Memory B cell (primary cell): Measurements from ENCODE around the gene NXF1.
A peak's percentile ranks its signal among the peaks of the same experiment; 100 is the strongest.
"Not testable (repeated sequence)": the region's sequence is repeated elsewhere in the genome, so short reads cannot be mapped to it uniquely, and the experiment has no call there.

Source experiments
- ATAC-seq: fragments of 150-1000 bp; cut with Tn5 transposase; 2 replicates; pipeline ENCODE4 v1.10.0; 2021; ENCODE audit warnings: low read depth, mild to moderate bottlenecking, moderate library complexity
- DNase-seq, 2 donors: peaks; one replicate each; pipeline ENCODE4 v3.0.0; 2022; ENCODE audit warnings: low spot score in 2 of 2
- H3K27ac Mint-ChIP-seq: one replicate; pipeline ENCODE4 v1.8.0; 2022; ENCODE audit warnings: mild to moderate bottlenecking, moderate library complexity, mixed read lengths
- H3K27me3 Mint-ChIP-seq: one replicate; pipeline ENCODE4 v1.8.0; 2022; ENCODE audit warnings: mixed read lengths
- H3K36me3 Mint-ChIP-seq: one replicate; pipeline ENCODE4 v1.8.0; 2022; ENCODE audit warnings: mild to moderate bottlenecking, mixed read lengths
- H3K4me1 Mint-ChIP-seq: one replicate; pipeline ENCODE4 v1.8.0; 2022; ENCODE audit warnings: mixed read lengths
- H3K4me3 Mint-ChIP-seq: one replicate; pipeline ENCODE4 v1.8.0; 2022; ENCODE audit warnings: mild to moderate bottlenecking, moderate library complexity, mixed read lengths
- H3K9me3 Mint-ChIP-seq: one replicate; pipeline ENCODE4 v1.8.0; 2022; ENCODE audit warnings: mixed read lengths

The NXF1 gene

GRCh38 chr11:62786318-62787004, 18.8 kb downstream of the NXF1 start:
- peaks cover 28% of the 10 kb centered on the region for H3K4me1 Mint-ChIP-seq
- H3K27me3 Mint-ChIP-seq, result no peaks in the 10 kb centered on the region
- peak overlapping the region; percentile 96 for H3K27ac Mint-ChIP-seq
- H3K9me3 Mint-ChIP-seq, result no peaks in the 10 kb centered on the region
- DNase-seq (peak; percentile 90), ATAC-seq (peak; percentile 71)
- H3K36me3 Mint-ChIP-seq, result peaks cover 2% of the 10 kb centered on the region
- H3K4me3 Mint-ChIP-seq, result peak overlapping the region; percentile 85

DNA sequence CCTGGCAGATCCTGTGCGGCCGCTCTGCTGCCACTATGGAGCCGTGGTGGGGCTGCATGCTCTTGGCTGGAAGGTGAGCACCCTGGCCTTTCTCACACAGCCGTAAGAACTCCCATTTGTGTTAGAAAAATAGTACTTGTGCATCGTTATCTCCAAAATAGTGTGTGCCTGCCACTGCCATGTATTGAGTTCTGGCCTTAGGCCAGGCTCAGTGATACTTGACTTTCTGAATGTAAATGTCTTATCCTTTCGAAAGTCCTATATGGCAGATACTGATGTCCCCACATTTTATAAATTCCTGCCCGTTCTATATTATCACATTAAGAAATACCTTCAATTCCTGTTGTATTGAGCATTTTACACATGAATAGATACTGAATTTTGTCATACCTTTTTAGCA, 22.5 kb downstream of the NXF1 start:
- Mint-ChIP-seq H3K9me3 (no peaks in the 10 kb centered on the region), H3K36me3 (no peaks in the 10 kb centered on the region), H3K27me3 (no peaks in the 10 kb centered on the region), H3K4me1 (peaks cover 5% of the 10 kb centered on the region), H3K4me3 (no peak overlapping the region), H3K27ac (no peak overlapping the region)
- ATAC-seq (no peak), DNase-seq (no peak)

DNA sequence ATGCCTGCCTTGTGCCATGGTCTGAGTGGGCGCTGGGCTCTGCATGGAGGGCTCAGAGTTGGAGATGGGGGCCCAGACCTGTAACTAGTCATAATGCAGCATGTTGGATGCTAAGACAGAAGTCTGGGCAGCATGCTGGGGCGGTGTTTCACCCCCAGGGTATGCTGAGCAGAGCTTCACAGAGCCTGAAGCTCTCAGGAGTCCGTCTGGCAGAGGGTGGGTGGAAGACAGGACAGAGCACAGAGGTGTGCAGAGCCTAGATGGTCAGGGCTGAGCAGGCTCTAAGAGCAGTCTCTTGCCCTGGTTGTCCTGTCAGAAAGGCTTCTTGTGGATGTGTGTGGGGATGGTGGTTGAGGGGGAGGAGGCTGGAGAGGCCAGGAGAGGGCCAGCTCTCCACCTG, 26.8 kb downstream of the NXF1 start:
- no peaks in the 10 kb centered on the region for H3K27me3 Mint-ChIP-seq
- no peaks in the 10 kb centered on the region for H3K9me3 Mint-ChIP-seq
- H3K4me1 Mint-ChIP-seq, result peaks cover 3% of the 10 kb centered on the region
- H3K27ac Mint-ChIP-seq, result no peak overlapping the region
- ATAC-seq, result no peak
- no peak overlapping the region for H3K4me3 Mint-ChIP-seq
- H3K36me3 Mint-ChIP-seq, result peaks cover 4% of the 10 kb centered on the region
- no peak for DNase-seq

- Mint-ChIP-seq H3K4me1 (peaks cover 3% of the 10 kb centered on the region), H3K27me3 (no peaks in the 10 kb centered on the region), H3K36me3 (peaks cover 4% of the 10 kb centered on the region), H3K4me3 (no peak overlapping the region), H3K27ac (no peak overlapping the region), H3K9me3 (no peaks in the 10 kb centered on the region)
- ATAC-seq (no peak), DNase-seq (no peak)
These were observed 27.9 kb downstream of the NXF1 start for GRCh38 chr11:62777389-62777788.

- Mint-ChIP-seq H3K4me1 (peaks cover 10% of the 10 kb centered on the region), H3K27ac (no peak overlapping the region), H3K27me3 (no peaks in the 10 kb centered on the region), H3K36me3 (peaks cover 4% of the 10 kb centered on the region), H3K4me3 (no peak overlapping the region), H3K9me3 (no peaks in the 10 kb centered on the region)
- no peak for DNase-seq
- ATAC-seq, result no peak
These were observed 29.6 kb downstream of the NXF1 start for GRCh38 chr11:62775646-62776045.

- ATAC-seq, result no peak
- Mint-ChIP-seq H3K4me3 (no peak overlapping the region), H3K27me3 (no peaks in the 10 kb centered on the region), H3K9me3 (no peaks in the 10 kb centered on the region), H3K27ac (no peak overlapping the region), H3K36me3 (peaks cover 4% of the 10 kb centered on the region), H3K4me1 (peaks cover 17% of the 10 kb centered on the region)
- DNase-seq, result no peak
These were observed 30.8 kb downstream of the NXF1 start for GRCh38 chr11:62774407-62774806.

GRCh38 chr11:62771144-62772021, 33.9 kb downstream of the NXF1 start, which contains the start of gene TAF6L:
Gene TAF6L, plus strand, starts transcription at chr11:62771396. Its CDS starts 4,388 bp downstream, at chr11:62775784.
- H3K27me3 Mint-ChIP-seq, result no peaks in the 10 kb centered on the region
- peaks cover 17% of the 10 kb centered on the region for H3K4me1 Mint-ChIP-seq
- peak; percentile 77 for ATAC-seq
- peak within 1 kb of the TSS; percentile 97 for H3K4me3 Mint-ChIP-seq
- peak within 1 kb of the TSS; percentile 97 for H3K27ac Mint-ChIP-seq
- peak; percentile 66 to 69 for DNase-seq
- no peaks in the 10 kb centered on the region for H3K9me3 Mint-ChIP-seq
- H3K36me3 Mint-ChIP-seq, result peaks cover 4% of the 10 kb centered on the region

GRCh38 chr11:62770778-62771143, 34.5 kb downstream of the NXF1 start:
- H3K36me3 Mint-ChIP-seq, result peaks cover 8% of the 10 kb centered on the region
- peak overlapping the region; percentile 97 for H3K27ac Mint-ChIP-seq
- no peaks in the 10 kb centered on the region for H3K27me3 Mint-ChIP-seq
- H3K9me3 Mint-ChIP-seq, result no peaks in the 10 kb centered on the region
- peak overlapping the region; percentile 97 for H3K4me3 Mint-ChIP-seq
- ATAC-seq (no peak), DNase-seq (no peak)
- peaks cover 17% of the 10 kb centered on the region for H3K4me1 Mint-ChIP-seq

GRCh38 chr11:62760867-62761227, 44.4 kb downstream of the NXF1 start:
- H3K36me3 Mint-ChIP-seq, ATAC-seq, DNase-seq, H3K9me3 Mint-ChIP-seq, H3K27me3 Mint-ChIP-seq: not testable (repeated sequence)
- peak overlapping the region; percentile 96 for H3K4me3 Mint-ChIP-seq
- peak overlapping the region; percentile 90 for H3K27ac Mint-ChIP-seq
- peaks cover 11% of the 10 kb centered on the region for H3K4me1 Mint-ChIP-seq

DNA sequence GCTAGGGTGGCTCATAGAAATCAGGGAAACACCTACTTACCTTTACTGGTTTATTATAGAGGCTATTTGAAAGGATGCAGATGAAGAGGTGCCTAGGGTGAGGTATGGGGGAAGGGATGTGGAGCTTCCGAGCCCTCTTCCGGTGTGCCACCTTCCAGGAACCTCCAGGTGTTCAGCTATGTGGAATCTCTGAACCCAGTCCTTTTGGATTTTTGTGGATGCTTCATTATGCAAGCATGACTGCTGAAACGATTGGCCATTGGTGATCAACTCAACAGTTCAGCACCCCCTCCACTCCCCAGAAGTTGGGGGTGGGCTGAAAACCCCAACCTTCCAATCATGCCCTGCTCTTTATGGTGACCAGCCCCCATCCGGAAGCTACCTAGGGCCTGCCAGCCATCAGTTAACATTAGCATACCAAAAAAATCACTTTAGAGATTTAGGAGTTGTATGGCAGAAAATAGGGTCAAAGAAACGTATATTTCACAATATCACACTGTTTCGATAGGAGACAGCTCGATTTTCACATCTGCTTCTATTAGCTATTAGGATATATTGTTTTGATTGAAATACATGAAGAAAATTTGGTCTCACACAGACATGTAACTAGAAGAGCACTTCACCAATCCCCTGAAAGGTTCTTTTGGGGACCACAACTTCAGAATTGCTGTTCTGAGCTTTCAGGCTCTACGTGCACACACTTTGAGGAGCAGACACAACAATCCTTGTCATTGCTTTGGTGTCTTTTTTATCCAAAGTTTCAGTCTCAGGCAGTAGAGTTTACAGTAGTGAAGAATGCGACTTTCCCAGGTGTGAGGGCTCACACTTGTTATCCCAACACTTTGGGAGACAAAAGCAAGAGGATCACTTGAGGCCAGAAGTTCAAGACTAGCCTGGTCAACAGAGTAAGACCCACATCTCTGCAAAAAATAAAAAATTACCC, 47.1 kb downstream of the NXF1 start:
- no peak overlapping the region for H3K27ac Mint-ChIP-seq
- no peak for ATAC-seq
- no peak for DNase-seq
- no peaks in the 10 kb centered on the region for H3K27me3 Mint-ChIP-seq
- H3K36me3 Mint-ChIP-seq, result peaks cover 3% of the 10 kb centered on the region
- no peaks in the 10 kb centered on the region for H3K9me3 Mint-ChIP-seq
- H3K4me1 Mint-ChIP-seq, result peaks cover 13% of the 10 kb centered on the region
- H3K4me3 Mint-ChIP-seq, result no peak overlapping the region

DNA sequence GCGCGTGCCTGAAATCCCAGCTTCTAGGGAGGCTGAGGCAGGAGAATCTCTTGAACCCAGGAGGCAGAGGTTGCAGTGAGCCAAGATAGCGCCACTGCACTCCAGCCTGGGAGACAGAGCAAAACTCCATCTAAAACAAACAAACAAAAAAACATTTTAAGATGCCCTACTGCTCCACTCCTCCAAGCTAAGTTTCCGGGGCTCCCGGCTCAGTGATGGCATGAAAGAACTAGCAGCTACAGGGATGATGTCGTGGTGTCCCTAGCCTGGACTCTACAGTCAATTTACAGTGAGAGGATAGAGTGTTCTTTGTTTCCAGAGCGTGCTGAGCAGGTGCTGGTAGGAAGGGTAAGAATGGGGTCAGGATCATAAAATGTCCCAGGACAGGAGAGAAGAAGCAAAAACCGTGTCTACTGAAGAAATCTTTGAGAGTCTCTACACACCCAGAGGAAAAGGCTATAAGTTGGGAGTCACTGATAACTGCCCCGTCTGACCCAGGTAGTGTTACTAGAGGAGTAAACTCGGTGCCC, 50.1 kb downstream of the NXF1 start:
- H3K4me3 Mint-ChIP-seq, result peak overlapping the region; percentile 38

GRCh38 chr11:62753736-62754603, 51.3 kb downstream of the NXF1 start, which contains the start of gene ZBTB3:
Gene ZBTB3, minus strand, starts transcription at chr11:62754160. Its CDS starts 496 bp downstream, at chr11:62753664.
- Mint-ChIP-seq H3K27me3 (no peaks in the 10 kb centered on the region), H3K9me3 (no peaks in the 10 kb centered on the region), H3K27ac (peak within 1 kb of the TSS; percentile 90), H3K36me3 (peaks cover 7% of the 10 kb centered on the region), H3K4me1 (peaks cover 10% of the 10 kb centered on the region), H3K4me3 (peak within 1 kb of the TSS; percentile 95)
- peak; percentile 93 to 98 for DNase-seq
- peak; percentile 92 for ATAC-seq

More for the DNA sequence above, 50.1 kb downstream of the NXF1 start:
- no peak for ATAC-seq
- DNase-seq, result no peak
- H3K4me1 Mint-ChIP-seq, result peaks cover 8% of the 10 kb centered on the region
- peaks cover 4% of the 10 kb centered on the region for H3K36me3 Mint-ChIP-seq
- peak overlapping the region; percentile 1 for H3K27ac Mint-ChIP-seq
- H3K27me3 Mint-ChIP-seq, result no peaks in the 10 kb centered on the region
- no peaks in the 10 kb centered on the region for H3K9me3 Mint-ChIP-seq
